GM21528 (cell line): Measurements from ENCODE around the gene ZNF442.
"Not testable (repeated sequence)": the region's sequence is repeated elsewhere in the genome, so short reads cannot be mapped to it uniquely, and the experiment has no call there.

Experiments used
- ATAC-seq: cut with Tn5 transposase; IDR thresholded peaks from one replicate; pipeline ENCODE4 v1.9.1; 2021; ENCODE audit warnings: mild to moderate bottlenecking, moderate library complexity; ENCODE audit not compliant: unreplicated experiment, low FRiP score

Gene ZNF442

DNA sequence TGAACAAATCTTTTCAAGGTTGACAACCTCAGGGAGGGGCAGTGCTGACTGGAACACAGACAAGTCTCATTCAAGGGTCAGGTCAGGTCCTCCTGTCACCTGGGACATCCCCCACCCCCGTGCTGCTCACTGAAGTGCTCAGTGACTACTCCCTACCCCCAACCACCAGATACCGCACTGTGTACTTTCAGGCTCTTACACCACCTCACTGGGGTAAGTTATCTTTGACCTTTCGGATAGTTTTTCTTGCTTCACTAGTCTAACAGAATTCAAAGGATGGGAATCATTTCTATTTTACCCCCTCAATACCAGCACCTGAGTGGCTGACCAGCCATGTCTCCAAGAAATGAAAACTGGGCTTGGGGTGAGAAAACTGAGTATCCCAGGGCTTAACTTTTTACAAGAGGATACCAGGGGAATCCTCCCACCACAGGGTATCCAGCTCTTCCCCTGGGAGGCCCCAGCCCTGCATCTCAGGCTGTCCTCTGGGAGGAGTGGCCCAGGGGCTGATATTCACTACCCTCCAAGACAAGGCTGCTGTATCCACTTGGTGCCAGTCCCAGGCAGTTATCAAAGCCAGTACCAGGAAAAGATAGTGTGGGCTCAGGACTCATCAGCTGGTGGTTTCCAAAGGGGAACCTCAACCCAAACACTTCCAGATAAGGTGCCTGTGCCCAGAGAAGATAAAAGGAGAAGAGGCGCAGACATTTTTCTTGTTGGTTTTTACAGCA is 34.1 kb downstream of the ZNF442 start:
- ATAC-seq: no peak

DNA sequence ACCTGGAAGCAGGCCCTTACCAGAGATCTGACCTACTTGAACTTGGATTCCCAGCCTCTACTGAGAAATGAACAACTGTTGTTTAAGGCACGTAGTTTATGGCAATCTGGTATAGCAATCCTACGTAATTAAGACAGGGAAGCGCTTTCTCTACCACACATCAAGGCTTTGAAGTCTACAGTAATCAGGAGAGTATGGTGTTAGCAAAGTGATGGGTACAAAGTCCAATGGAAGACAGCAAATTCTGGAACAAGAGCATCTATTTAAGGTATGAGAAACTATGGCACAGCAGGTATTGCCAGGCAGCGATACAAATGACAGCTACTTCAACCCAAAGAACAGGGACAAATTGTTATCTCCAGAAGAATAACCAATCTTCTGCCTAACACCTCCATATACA is 35.1 kb downstream of the ZNF442 start:
- ATAC-seq: no peak

DNA sequence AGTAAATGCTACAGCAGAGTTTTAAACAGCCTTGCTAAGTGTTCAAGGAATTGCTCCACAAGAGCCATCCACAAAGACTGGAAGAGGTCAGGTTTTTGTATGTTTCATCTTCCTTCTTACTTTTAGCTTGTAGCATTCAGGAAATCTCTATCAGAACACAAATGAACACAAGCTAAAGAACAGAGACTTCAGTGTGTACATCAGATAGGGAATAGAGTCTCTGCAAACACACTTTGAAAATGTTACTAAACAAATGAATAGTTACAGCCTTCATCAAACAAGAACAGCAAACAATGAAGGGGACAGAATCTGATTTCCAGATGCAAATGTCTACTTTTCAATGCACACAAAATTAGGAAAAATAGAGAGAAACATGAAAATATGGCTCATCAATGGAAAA is 39.8 kb downstream of the ZNF442 start:
- ATAC-seq: no peak

DNA sequence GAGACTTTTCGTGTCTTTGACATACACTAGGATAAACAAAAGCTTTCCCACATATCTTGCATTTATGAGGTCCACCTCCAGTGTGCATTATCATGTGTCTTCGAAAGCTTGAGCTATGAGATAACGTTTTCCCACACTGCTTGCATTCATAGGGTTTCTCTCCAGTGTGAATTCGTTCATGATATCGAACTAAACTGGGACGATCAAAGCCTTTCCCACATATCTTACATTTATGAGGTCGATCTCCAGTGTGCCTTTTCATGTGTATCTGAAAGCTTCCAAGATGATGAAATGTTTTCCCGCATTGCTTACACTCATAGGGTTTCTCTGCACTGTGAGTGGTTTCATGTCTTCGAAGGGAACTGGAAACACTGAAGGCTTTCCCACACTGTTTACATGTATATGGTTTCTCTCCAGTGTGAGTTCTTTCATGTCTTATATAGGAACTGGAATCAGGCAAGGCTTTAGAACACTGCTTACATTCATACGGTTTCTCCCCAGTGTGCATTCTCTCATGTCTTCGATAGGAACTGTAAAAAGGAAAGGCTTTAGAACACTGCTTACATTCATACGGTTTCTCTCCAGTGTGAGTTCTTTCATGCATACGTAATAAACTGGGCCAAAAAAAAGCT is 46.6 kb downstream of the ZNF442 start:
- no peak for ATAC-seq

DNA sequence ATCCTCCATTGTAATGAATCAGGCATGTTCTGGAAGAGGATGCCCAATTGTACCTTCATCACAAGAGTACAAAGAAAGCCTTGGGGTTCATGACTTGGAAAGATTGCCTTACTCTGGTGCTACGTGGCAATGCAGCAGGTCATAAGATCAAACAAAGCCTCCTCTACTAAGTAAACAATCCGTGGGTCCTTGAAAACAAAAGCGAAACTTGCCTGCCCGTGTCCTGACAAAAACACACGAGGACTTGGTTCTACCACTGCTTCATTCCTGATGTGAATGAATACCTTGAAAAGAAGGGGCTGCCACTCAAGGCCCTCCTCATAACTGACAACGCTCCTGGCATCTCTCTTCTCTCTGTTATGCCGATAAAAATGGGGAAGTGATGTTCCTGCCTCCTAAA is 50.9 kb downstream of the ZNF442 start:
- no peak for ATAC-seq

DNA sequence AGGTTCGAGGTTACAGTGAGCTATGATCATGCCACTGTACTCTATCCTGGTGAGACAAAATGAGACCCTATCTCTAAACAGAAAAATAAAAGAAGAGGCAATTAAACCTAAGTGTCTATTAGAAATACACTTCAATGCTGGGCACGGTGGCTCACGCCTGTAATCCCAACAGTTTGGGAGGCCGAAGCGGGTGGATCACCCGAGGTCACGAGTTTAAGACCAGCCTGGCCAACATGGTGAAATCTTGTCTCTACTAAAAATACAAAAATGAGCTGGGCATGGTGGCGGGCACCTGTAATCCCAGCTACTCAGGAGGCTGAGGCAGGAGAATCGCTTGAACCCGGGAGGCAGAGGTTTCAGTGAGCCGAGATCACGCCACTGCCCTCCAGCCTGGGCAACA is 56.6 kb downstream of the ZNF442 start:
- not testable (repeated sequence) for ATAC-seq
